H54 (cell line): ENCODE results near the gene PRKCA.

Experiments used
- DNase-seq: peaks from one replicate; pipeline ENCODE4 v3.0.0; 2011; ENCODE audit warnings: low spot score, mixed read lengths; ENCODE audit not compliant: insufficient read length
- FAIRE-seq: peaks from 3 replicates; lab custom pipeline; 2011; peaks lifted over from hg19 to GRCh38; lab: Jason Lieb, UNC
- POLR2A ChIP-seq: IDR thresholded peaks from 2 replicates; pipeline ENCODE4 v1.6.1; 2011; ENCODE audit warnings: low read depth, mild to moderate bottlenecking, low read length

Gene PRKCA

GRCh38 chr17:66661411-66662256 is 359.2 kb downstream of the PRKCA start:
- peak; percentile 80 for FAIRE-seq
- DNase-seq = peak; percentile 45
- no peak for TF ChIP-seq POLR2A

- no peak for TF ChIP-seq POLR2A
- DNase-seq = no peak
- no peak for FAIRE-seq
These were observed 360.1 kb downstream of the PRKCA start for GRCh38 chr17:66662496-66662895.

- no peak for DNase-seq
- no peak for TF ChIP-seq POLR2A
- FAIRE-seq = no peak
These were observed 360.7 kb downstream of the PRKCA start for GRCh38 chr17:66663041-66663606.

DNA sequence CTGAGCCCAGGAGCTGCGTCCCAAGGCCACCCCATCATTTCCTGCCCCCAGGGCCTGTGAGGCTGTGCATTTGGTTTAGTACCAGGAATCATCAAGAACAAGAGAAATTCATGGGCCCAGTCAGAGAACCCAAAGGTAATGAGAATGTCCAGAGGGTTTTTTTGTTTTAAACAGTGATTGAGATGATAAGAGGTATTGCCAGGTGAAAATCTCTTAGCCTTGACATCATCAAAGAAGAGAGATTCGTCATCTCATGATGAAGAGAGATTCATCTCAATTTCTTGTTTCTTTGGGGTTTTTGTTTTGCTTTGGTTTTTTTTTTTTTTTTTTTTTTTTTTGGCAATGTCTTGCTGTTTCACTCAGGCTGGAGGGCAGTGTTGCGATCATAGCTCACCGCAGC is 361.9 kb downstream of the PRKCA start:
- FAIRE-seq = no peak
- DNase-seq = no peak
- TF ChIP-seq POLR2A = no peak

DNA sequence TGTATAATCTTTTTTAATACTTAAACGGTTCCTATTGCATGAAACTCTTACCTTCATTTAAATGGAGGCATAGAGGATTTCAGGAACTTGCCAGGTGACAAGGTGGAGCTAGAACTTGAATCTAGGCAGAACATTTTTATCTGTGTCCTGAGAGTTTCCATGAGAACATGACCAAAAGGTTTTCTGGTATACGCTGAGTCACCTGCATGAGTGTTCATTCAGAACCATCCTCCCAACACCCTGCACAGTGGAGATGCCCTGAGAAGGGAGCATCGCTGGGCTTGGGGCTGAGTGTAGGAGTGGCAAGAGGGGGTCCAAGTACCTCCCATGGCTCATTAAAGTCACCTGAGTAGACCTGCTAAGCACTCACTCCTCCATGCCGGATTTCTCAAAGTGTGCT is 362.8 kb downstream of the PRKCA start:
- TF ChIP-seq POLR2A = no peak
- FAIRE-seq (no peak), DNase-seq (no peak)

GRCh38 chr17:66667090-66667489 is 364.7 kb downstream of the PRKCA start:
- DNase-seq (no peak), FAIRE-seq (no peak)
- no peak for TF ChIP-seq POLR2A

DNA sequence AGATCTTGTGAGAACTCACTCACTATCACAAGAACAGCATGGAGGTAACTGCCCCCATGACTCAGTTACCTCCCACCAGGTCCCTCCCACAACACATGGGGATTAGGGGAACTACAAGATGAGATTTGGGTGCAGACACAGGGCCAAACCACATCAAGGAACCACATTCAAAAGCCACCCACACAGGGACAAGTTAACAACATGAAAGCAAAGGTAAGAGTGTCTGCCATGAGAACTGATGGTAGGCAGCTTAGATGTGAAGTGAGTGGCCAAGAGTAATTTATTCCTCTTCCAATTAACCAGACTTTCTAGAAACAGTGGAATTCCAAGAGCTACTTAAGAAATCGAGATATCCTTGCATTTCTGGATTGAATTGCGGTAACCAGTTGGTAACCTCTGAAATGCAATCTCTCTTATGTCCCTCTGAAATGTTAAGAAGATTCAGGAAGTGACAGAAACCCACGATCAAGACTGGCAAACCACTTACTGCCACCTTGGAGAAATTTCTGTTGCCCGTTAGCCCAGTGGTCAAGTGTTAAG is 365.1 kb downstream of the PRKCA start:
- DNase-seq (no peak), FAIRE-seq (no peak)
- TF ChIP-seq POLR2A = no peak

DNA sequence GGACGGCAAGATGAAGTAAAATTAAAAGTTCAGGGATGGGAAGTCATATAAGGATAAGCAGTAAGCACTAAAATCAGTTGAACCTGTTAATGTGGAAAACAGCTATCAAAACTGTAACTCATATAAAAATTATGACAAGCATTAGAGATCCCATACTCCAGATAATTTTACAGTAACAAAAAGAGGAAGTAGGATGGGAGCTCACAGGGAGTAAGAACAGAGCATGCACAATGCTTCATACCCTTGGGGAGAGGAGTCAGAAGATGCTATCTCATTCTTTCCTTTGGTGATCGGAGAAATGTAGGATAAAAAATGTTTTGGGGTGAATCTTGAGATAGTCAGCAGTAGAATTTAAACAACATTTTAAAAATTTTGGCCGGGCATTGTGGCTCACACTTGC is 367.8 kb downstream of the PRKCA start:
- no peak for FAIRE-seq
- no peak for DNase-seq
- TF ChIP-seq POLR2A = no peak

DNA sequence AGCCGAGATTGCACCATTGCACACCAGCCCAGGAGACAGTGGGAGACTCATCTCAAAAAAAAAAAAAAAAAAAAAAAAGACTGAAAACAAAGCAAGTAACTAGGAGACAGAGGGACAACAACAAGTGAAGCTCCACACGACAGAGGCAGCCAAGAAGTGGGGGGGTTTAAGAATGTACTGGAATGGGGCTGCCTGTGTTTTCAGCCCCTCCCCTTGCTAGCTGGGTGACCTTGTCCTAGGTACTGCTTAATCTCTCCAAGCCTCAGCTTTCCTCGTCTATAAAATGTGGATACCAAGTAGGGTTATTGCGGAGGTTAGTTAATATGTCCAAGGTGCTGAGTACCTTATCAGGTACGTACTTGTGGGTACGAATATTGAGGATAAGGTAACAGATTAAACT is 368.7 kb downstream of the PRKCA start:
- FAIRE-seq (no peak), DNase-seq (no peak)
- no peak for TF ChIP-seq POLR2A

DNA sequence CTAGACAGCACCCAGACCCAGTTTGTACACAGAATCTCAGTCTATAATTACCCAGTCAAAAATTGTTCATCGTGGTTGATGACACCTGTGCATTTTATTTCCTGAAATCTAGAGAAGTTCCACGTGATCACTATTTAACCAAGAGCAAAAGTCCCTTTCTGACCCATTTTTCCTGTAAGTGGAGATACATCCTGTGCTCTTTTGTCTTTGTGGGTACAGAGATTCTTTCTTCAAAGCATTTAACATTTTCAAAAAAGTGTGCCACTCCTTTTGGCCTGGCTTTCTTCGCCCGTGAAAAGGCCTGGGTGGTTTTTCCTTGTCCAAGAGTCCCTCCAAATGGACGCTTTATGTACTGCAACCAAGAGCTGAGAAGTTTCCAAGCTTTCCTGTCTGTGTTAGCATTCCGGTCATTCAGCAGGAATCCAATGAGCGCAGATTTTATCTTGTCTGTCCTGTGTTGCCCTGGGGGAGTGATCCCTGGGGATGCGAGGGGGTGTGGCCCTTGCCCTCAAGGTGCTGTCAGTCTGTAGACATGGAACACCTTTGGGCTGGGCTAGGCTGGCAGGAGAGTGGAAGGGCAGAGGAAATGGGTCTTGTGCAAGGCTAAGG is 371.4 kb downstream of the PRKCA start:
- TF ChIP-seq POLR2A = no peak
- FAIRE-seq (peak; percentile 66), DNase-seq (peak; percentile 55)

GRCh38 chr17:66675273-66675990 is 373.0 kb downstream of the PRKCA start:
- no peak for FAIRE-seq

GRCh38 chr17:66675991-66676371 is 373.6 kb downstream of the PRKCA start:
- TF ChIP-seq POLR2A = no peak
- DNase-seq = no peak
- FAIRE-seq = no peak

More at GRCh38 chr17:66675273-66675990, 373.0 kb downstream of the PRKCA start:
- DNase-seq = no peak
- no peak for TF ChIP-seq POLR2A

- FAIRE-seq (no peak), DNase-seq (no peak)
- TF ChIP-seq POLR2A = no peak
These were observed 374.0 kb downstream of the PRKCA start for GRCh38 chr17:66676421-66676820.
